ENCODE results near the gene DOHH.

The DOHH gene

GRCh38 chr19:3493651-3494050 lies 6.8 kb downstream of the DOHH start:
- H3K4me3 ChIP-seq (replicated peaks; ENCODE audit: low read depth, low read length) = no peak overlapping the region
- TF ChIP-seq CTCF (IDR thresholded peaks at IDR 0.05; ENCODE audit: low read depth, low read length, missing control alignments) = no peak
- DNase-seq (ENCODE audit: extremely low read depth, low read depth) = no peak

- no peak overlapping the region for H3K4me3 ChIP-seq (replicated peaks; ENCODE audit: low read depth, low read length)
- no peak for TF ChIP-seq CTCF (IDR thresholded peaks at IDR 0.05; ENCODE audit: low read depth, low read length, missing control alignments)
- DNase-seq (ENCODE audit: extremely low read depth, low read depth) = no peak
Measured at GRCh38 chr19:3492919-3493318, 7.6 kb downstream of the DOHH start.

GRCh38 chr19:3492131-3492839 lies 8.2 kb downstream of the DOHH start:
- no peak overlapping the region for H3K4me3 ChIP-seq (replicated peaks; ENCODE audit: low read depth, low read length)
- DNase-seq (ENCODE audit: extremely low read depth, low read depth) = no peak
- TF ChIP-seq CTCF (IDR thresholded peaks at IDR 0.05; ENCODE audit: low read depth, low read length, missing control alignments) = no peak

- H3K4me3 ChIP-seq (replicated peaks; ENCODE audit: low read depth, low read length) = no peak overlapping the region
- no peak for DNase-seq (ENCODE audit: extremely low read depth, low read depth)
- TF ChIP-seq CTCF (IDR thresholded peaks at IDR 0.05; ENCODE audit: low read depth, low read length, missing control alignments) = no peak
Measured at GRCh38 chr19:3491396-3492119, 8.9 kb downstream of the DOHH start.

GRCh38 chr19:3483226-3483628 lies 17.2 kb downstream of the DOHH start, which contains the start of gene SMIM44:
Gene SMIM44, minus strand, starts transcription at chr19:3483441. Its CDS starts 38 bp downstream, at chr19:3483403.
- H3K4me3 ChIP-seq (replicated peaks; ENCODE audit: low read depth, low read length) = no peak within 1 kb of the TSS
- DNase-seq (ENCODE audit: extremely low read depth, low read depth) = no peak
- TF ChIP-seq CTCF (IDR thresholded peaks at IDR 0.05; ENCODE audit: low read depth, low read length, missing control alignments) = no peak

GRCh38 chr19:3482507-3483225 lies 17.8 kb downstream of the DOHH start:
- no peak for DNase-seq (ENCODE audit: extremely low read depth, low read depth)
- no peak for TF ChIP-seq CTCF (IDR thresholded peaks at IDR 0.05; ENCODE audit: low read depth, low read length, missing control alignments)
- no peak overlapping the region for H3K4me3 ChIP-seq (replicated peaks; ENCODE audit: low read depth, low read length)

Measured in HFF-Myc (cell line).